Testis (tissue), 3 donors: ENCODE data around the gene ATF1. TPM values are rescaled to one million over a fixed set of nuclear protein-coding genes. Genes with fewer than 3 reads are reported as not detected.

ENCODE experiments used
- DNase-seq: peaks from one replicate; pipeline ENCODE4 v3.0.0-alpha.2; 2019
- H3K27ac ChIP-seq, 2 donors: fragments of 200-600 bp; sonication (generic); one replicate each; pipeline ENCODE4 v1.5.1; 2019
- H3K27me3 ChIP-seq: fragments of 200-600 bp; sonication (generic); one replicate; pipeline ENCODE4 v1.5.1; 2019
- H3K36me3 ChIP-seq: fragments of 200-600 bp; sonication (generic); one replicate; pipeline ENCODE4 v1.5.1; 2017; ENCODE audit warnings: low read depth; ENCODE audit errors: missing control alignments
- H3K4me1 ChIP-seq: fragments of 200-600 bp; sonication (generic); one replicate; pipeline ENCODE4 v1.5.1; 2019
- H3K4me3 ChIP-seq, 2 donors: fragments of 200-600 bp; sonication (generic); one replicate each; pipeline ENCODE4 v1.5.1; 2017 to 2019
- H3K9me3 ChIP-seq: fragments of 200-600 bp; sonication (generic); one replicate; pipeline ENCODE4 v1.5.1; 2017
- CTCF ChIP-seq, 3 experiments: fragments of 450-650 bp in 2 of 3; fragments of 200-600 bp in 1 of 3; sonication (generic) in 1 of 3; IDR thresholded peaks; one replicate each; pipeline ENCODE4 v1.5.1; 2016 to 2019; ENCODE audit warnings: antibody characterized with exemption in 3 of 3, mild to moderate bottlenecking in 2 of 3, moderate library complexity in 1 of 3
- POLR2A ChIP-seq: fragments of 450-650 bp; IDR thresholded peaks from one replicate; pipeline ENCODE4 v1.6.1; 2017; ENCODE audit warnings: antibody characterized with exemption, mild to moderate bottlenecking, moderate library complexity
- WGBS, 2 donors: methylation state at CpG; one replicate each; pipeline ENCODE4 v1.1.5; 2018; 5-methylcytosine and 5-hydroxymethylcytosine counted together
- intact Hi-C: fragments of 100-400 bp; cut with DNase I; formaldehyde crosslinking; loops from one replicate; pipeline ENCODE4 v1.15.1; 2023; ENCODE audit warnings: low total_unique reads
- polyA plus RNA-seq: library from polyadenylated mRNA; stranded (reverse); fragments of 350-450 nt; fragmentation: Illumina TruSeq; extraction: RNeasy Lipid Tissue Mini Kit (QIAGEN cat#74804); gene quantifications from one replicate; pipeline ENCODE4 v1.2.3, GENCODE V29; 2014; ENCODE audit warnings: low read depth, low replicate concordance; ENCODE audit not compliant: insufficient read depth
- total RNA-seq, 2 donors: library from RNA; depleted of rRNA; stranded (reverse); fragments of >200 nt; gene quantifications; one replicate each; pipeline ENCODE4 v1.2.3, GENCODE V29; 2016

Gene ATF1
- total and polyA plus RNA-seq, 3 donors from 2014 or later: 17.1 to 18.2 (median 17.7) TPM

- intact Hi-C loops: no loop called here
- Histone ChIP-seq H3K27ac (no peak overlapping the region), H3K36me3 (no peaks in the 10 kb centered on the region), H3K4me3 (no peak overlapping the region), H3K27me3 (no peaks in the 10 kb centered on the region), H3K9me3 (no peaks in the 10 kb centered on the region), H3K4me1 (peaks cover 4% of the 10 kb centered on the region)
- DNase-seq: no peak
- TF ChIP-seq CTCF (IDR thresholded peaks at IDR 0.05): no peak
- no peak for TF ChIP-seq POLR2A
- WGBS, 2 donors: 83% methylated on average over 4 of the region's 4 CpGs
Measured at GRCh38 chr12:50728841-50729240, 35.1 kb upstream of the ATF1 start.

- DNase-seq: no peak
- H3K36me3 ChIP-seq: no peaks in the 10 kb centered on the region
- WGBS, 2 donors: 92 to 96% methylated on average over 9 of the region's 9 CpGs
- intact Hi-C loops: no loop called here
- no peak overlapping the region for H3K27ac ChIP-seq
- H3K4me3 ChIP-seq: no peak overlapping the region
- no peaks in the 10 kb centered on the region for H3K27me3 ChIP-seq
- H3K4me1 ChIP-seq: no peaks in the 10 kb centered on the region
- TF ChIP-seq CTCF (IDR thresholded peaks at IDR 0.05) (no peak), POLR2A (no peak)
- no peaks in the 10 kb centered on the region for H3K9me3 ChIP-seq
Measured at GRCh38 chr12:50732591-50732990, 31.3 kb upstream of the ATF1 start.

- Histone ChIP-seq H3K4me3 (no peak overlapping the region), H3K9me3 (no peaks in the 10 kb centered on the region), H3K36me3 (no peaks in the 10 kb centered on the region), H3K4me1 (no peaks in the 10 kb centered on the region), H3K27me3 (no peaks in the 10 kb centered on the region), H3K27ac (no peak overlapping the region)
- intact Hi-C loops: no loop called here
- no peak for TF ChIP-seq POLR2A
- TF ChIP-seq CTCF (IDR thresholded peaks at IDR 0.05): no peak
- no peak for DNase-seq
- WGBS, 2 donors: 85 to 88% methylated on average over 3 of the region's 3 CpGs
Measured at GRCh38 chr12:50733706-50734105, 30.2 kb upstream of the ATF1 start.

GRCh38 chr12:50734409-50735263 lies 29.3 kb upstream of the ATF1 start:
- DNase-seq: peak; percentile 41
- no peaks in the 10 kb centered on the region for H3K4me1 ChIP-seq
- no peak overlapping the region for H3K4me3 ChIP-seq
- H3K36me3 ChIP-seq: no peaks in the 10 kb centered on the region
- TF ChIP-seq CTCF (IDR thresholded peaks at IDR 0.05): peak; percentile 10 to 51 (median 38)
- no peak for TF ChIP-seq POLR2A
- H3K9me3 ChIP-seq: no peaks in the 10 kb centered on the region
- intact Hi-C loops: no loop called here
- no peaks in the 10 kb centered on the region for H3K27me3 ChIP-seq
- no peak overlapping the region for H3K27ac ChIP-seq
- WGBS, 2 donors: 77 to 78% methylated on average over 10 of the region's 10 CpGs

GRCh38 chr12:50739611-50740010 lies 24.3 kb upstream of the ATF1 start:
- H3K27ac ChIP-seq: no peak overlapping the region
- no peaks in the 10 kb centered on the region for H3K9me3 ChIP-seq
- no peaks in the 10 kb centered on the region for H3K4me1 ChIP-seq
- 89 to 96% methylated on average over 7 of the region's 7 CpGs for WGBS, 2 donors
- TF ChIP-seq POLR2A: no peak
- no peak for TF ChIP-seq CTCF (IDR thresholded peaks at IDR 0.05)
- intact Hi-C loops: no loop called here
- no peak overlapping the region for H3K4me3 ChIP-seq
- no peaks in the 10 kb centered on the region for H3K27me3 ChIP-seq
- no peak for DNase-seq
- no peaks in the 10 kb centered on the region for H3K36me3 ChIP-seq
